GM12878 (cell line): ENCODE data around the gene MFAP4. TPM values are rescaled to one million over a fixed set of nuclear protein-coding genes. Genes with fewer than 3 reads are reported as not detected.

Source experiments
- ATAC-seq: fragments of 200-7000 bp; cut with Tn5 transposase; 3 replicates; pipeline ENCODE4 v1.9.1; 2020; ENCODE audit warnings: mild to moderate bottlenecking, moderate library complexity
- BruUV-seq: library from RNA; stranded (reverse); fragments of 400-500 nt; replicated peaks from 2 replicates; lab custom pipeline; 2021; lab: Mats Ljungman, UMichigan
- CTCF ChIA-PET: fragments of 300-600 bp; sonication (Branson Sonifier 250); formaldehyde crosslinking; extraction: SDS; loops from one replicate; lab custom pipeline; 2021; ENCODE audit warnings: inconsistent platforms; lab: Yijun Ruan, JAX
- POLR2A ChIA-PET: fragments of 350-600 bp; formaldehyde crosslinking; extraction: SDS; loops from one replicate; lab custom pipeline; 2021; ENCODE audit warnings: inconsistent platforms; lab: Charles Lee
- RAD21 ChIA-PET: fragments of 300-600 bp; sonication (Branson Sonifier 250); formaldehyde crosslinking; loops from one replicate; lab custom pipeline; 2023; ENCODE audit warnings: antibody characterized with exemption; ENCODE audit not compliant: unreplicated experiment; lab: Charles Lee
- SMC1A ChIA-PET: fragments of 300-600 bp; sonication (Branson Sonifier 250); formaldehyde crosslinking; loops from one replicate; lab custom pipeline; 2023; ENCODE audit not compliant: unreplicated experiment, uncharacterized antibody; lab: Charles Lee
- DNase-seq: peaks from one replicate; pipeline ENCODE4 v3.0.0-alpha.2; 2011; ENCODE audit warnings: low read depth, low spot score
- FAIRE-seq: peaks from 3 replicates; lab custom pipeline; 2011; peaks lifted over from hg19 to GRCh38; lab: Jason Lieb, UNC
- H2AFZ ChIP-seq: 2 replicates; pipeline ENCODE4 v1.6.0; 2011; ENCODE audit warnings: low read depth, low read length, control low read depth; ENCODE audit not compliant: control insufficient read depth
- H3K27ac ChIP-seq: 2 replicates; pipeline ENCODE4 v1.5.1; 2011; ENCODE audit warnings: control low read depth; ENCODE audit not compliant: control insufficient read depth, insufficient read depth
- H3K27me3 ChIP-seq, 2 experiments: replicated peaks in 1 of 2; 2 replicates each; pipeline versions ENCODE4 v1.6.0 to v1.6.1; 2011; ENCODE audit warnings: low read length in 1 of 2; ENCODE audit not compliant: control insufficient read depth in 2 of 2, insufficient read depth in 2 of 2
- H3K36me3 ChIP-seq, 2 experiments: 2 replicates each; pipeline ENCODE4 v1.5.1; 2011; ENCODE audit warnings: low read length in 1 of 2; ENCODE audit not compliant: control insufficient read depth in 2 of 2, insufficient read depth in 2 of 2
- H3K4me1 ChIP-seq: 2 replicates; pipeline ENCODE4 v1.6.1; 2011; ENCODE audit warnings: mild to moderate bottlenecking, low read length, moderate library complexity, mixed read lengths; ENCODE audit not compliant: control insufficient read depth, insufficient read depth
- H3K4me2 ChIP-seq: 2 replicates; pipeline ENCODE4 v1.6.0; 2011; ENCODE audit warnings: control low read depth; ENCODE audit not compliant: control insufficient read depth, insufficient read depth
- H3K4me3 ChIP-seq: fragments of 200-600 bp; sonication (generic); 2 replicates; pipeline ENCODE4 v1.5.1; 2016
- H3K79me2 ChIP-seq: 2 replicates; pipeline ENCODE4 v1.6.0; 2011; ENCODE audit warnings: low read length; ENCODE audit not compliant: control insufficient read depth, insufficient read depth
- H3K9ac ChIP-seq: 2 replicates; pipeline ENCODE4 v1.8.0; 2011; ENCODE audit warnings: low read length, control low read depth, mixed read lengths; ENCODE audit not compliant: control insufficient read depth, insufficient read depth
- H3K9me3 ChIP-seq: replicated peaks from 3 replicates; pipeline ENCODE4 v1.5.1; 2011; ENCODE audit warnings: mild to moderate bottlenecking, low read length; ENCODE audit not compliant: control insufficient read depth, insufficient read depth
- H4K20me1 ChIP-seq: 2 replicates; pipeline ENCODE4 v1.6.0; 2011; ENCODE audit not compliant: control insufficient read depth, insufficient read depth
- MYB ChIP-seq: fragments of 150-350 bp; IDR thresholded peaks from 2 replicates; pipeline ENCODE4 v1.6.1; 2014; ENCODE audit warnings: mild to moderate bottlenecking, low read depth, low read length, borderline replicate concordance
- SREBF1 ChIP-seq: IDR thresholded peaks from 2 replicates; pipeline ENCODE4 v1.6.1; 2012; ENCODE audit warnings: mild to moderate bottlenecking, low read length
- USF2 ChIP-seq: IDR thresholded peaks from 2 replicates; pipeline ENCODE4 v1.6.1; 2011; ENCODE audit warnings: low read depth, low read length, improper control_type of control experiment, borderline replicate concordance
- WGBS: methylation state at CpG from one replicate; pipeline ENCODE4 v1.1.6; 2016; ENCODE audit warnings: low lambda C conversion rate; ENCODE audit not compliant: insufficient replicate concordance, insufficient coverage; ENCODE audit errors: missing lambda C conversion rate; 5-methylcytosine and 5-hydroxymethylcytosine counted together
- in situ Hi-C: fragments of 300-500 bp; cut with MboI; formaldehyde crosslinking; loops from 9 replicates; pipeline ENCODE4 v1.14.3; 2018; ENCODE audit warnings: mixed read lengths
- intact Hi-C: fragments of 100-400 bp; cut with micrococcal nuclease; formaldehyde crosslinking; loops from one replicate; pipeline ENCODE4 v1.14.2; 2022; ENCODE audit not compliant: unreplicated experiment
- polyA plus RNA-seq, 11 experiments: library from polyadenylated mRNA; depleted of rRNA in 4 of 11; unstranded in 6 of 11; stranded (reverse) in 5 of 11; fragments of >200 nt; fragmentation: Nextera tagmentation in 4 of 11; fragmentation: Illumina TruSeq in 1 of 11; extraction: Ambion mirVana in 4 of 11; extraction: Trizol in 1 of 11; gene quantifications; 1 replicate in 1 of 11; 2 replicates in 10 of 11; pipeline versions ENCODE4 v1.2.1 to v1.2.3, GENCODE V29; 2011 to 2016; ENCODE audit warnings: inconsistent platforms in 2 of 11, missing spikeins in 2 of 11, low read depth in 1 of 11
- total RNA-seq, 4 experiments: library from RNA; depleted of rRNA in 3 of 4; stranded (reverse); fragments of >200 nt in 3 of 4; fragmentation: Illumina TruSeq in 1 of 4; extraction: Trizol in 1 of 4; gene quantifications; 2 replicates each; pipeline versions ENCODE4 v1.2.1 to v1.2.3, GENCODE V29; 2013 to 2021
- TF ChIP-seq, protein P1 (sequence below): fragments of 450-650 bp; IDR thresholded peaks from 2 replicates; pipeline ENCODE4 v1.6.1; 2014; ENCODE audit warnings: mild to moderate bottlenecking
- TF ChIP-seq, protein P2 (sequence below): IDR thresholded peaks from 2 replicates; pipeline ENCODE4 v1.6.1; 2012; ENCODE audit warnings: low read depth, low read length, improper control_type of control experiment

MFAP4 gene
- total and polyA plus RNA-seq, 10 of the 15 experiments (the other 5 are each of a cell fraction or from before 2014, with no cell fraction given): 0.08 to 0.28 (median 0.09) TPM; not detected in 7

DNA sequence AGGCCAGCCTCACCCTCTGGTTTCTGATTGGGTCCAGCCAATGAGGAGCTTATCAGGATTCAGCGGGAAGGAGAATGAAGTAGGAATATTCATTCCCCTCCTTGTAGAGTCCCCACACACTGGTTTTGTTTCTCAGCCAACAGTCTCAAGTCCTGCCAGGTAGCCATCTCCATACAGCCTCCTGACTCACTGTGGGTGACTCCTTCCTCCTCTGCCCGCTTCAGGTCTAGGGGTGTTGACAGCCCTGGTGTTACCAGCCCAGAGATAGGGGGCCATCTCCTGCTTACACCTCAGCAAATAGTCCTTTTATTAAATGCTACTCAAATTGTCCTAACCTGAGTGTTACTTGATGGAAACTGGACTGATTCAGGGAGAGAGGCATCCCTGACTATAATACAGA, 4.0 kb upstream of the MFAP4 start:
- CTCF ChIA-PET: no interaction called here
- no peak overlapping the region for H3K9ac ChIP-seq
- RAD21 ChIA-PET: no interaction called here
- peaks cover 0 to 1% of the 10 kb centered on the region in 2 experiments; a peak in 1 of 4 replicates for H3K27me3 ChIP-seq
- H3K4me2 ChIP-seq: no peak overlapping the region
- H3K4me1 ChIP-seq: no peaks in the 10 kb centered on the region
- H3K79me2 ChIP-seq: no peaks in the 10 kb centered on the region
- H3K27ac ChIP-seq: no peak overlapping the region
- WGBS: 18% methylated on average over 2 of the region's 2 CpGs
- H3K9me3 ChIP-seq: no peaks in the 10 kb centered on the region
- SMC1A ChIA-PET: no interaction called here
- in situ Hi-C loops (no loop called here), intact Hi-C loops (no loop called here)
- BruUV-seq: no TSS peak
- no peak for FAIRE-seq
- H3K36me3 ChIP-seq: no peaks in the 10 kb centered on the region
- no peak for DNase-seq
- TF ChIP-seq, protein P1, sequence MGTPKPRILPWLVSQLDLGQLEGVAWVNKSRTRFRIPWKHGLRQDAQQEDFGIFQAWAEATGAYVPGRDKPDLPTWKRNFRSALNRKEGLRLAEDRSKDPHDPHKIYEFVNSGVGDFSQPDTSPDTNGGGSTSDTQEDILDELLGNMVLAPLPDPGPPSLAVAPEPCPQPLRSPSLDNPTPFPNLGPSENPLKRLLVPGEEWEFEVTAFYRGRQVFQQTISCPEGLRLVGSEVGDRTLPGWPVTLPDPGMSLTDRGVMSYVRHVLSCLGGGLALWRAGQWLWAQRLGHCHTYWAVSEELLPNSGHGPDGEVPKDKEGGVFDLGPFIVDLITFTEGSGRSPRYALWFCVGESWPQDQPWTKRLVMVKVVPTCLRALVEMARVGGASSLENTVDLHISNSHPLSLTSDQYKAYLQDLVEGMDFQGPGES: no peak
- TF ChIP-seq MYB (no peak), USF2 (no peak), SREBF1 (no peak)
- TF ChIP-seq, protein P2, sequence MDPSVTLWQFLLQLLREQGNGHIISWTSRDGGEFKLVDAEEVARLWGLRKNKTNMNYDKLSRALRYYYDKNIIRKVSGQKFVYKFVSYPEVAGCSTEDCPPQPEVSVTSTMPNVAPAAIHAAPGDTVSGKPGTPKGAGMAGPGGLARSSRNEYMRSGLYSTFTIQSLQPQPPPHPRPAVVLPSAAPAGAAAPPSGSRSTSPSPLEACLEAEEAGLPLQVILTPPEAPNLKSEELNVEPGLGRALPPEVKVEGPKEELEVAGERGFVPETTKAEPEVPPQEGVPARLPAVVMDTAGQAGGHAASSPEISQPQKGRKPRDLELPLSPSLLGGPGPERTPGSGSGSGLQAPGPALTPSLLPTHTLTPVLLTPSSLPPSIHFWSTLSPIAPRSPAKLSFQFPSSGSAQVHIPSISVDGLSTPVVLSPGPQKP: no peak
- POLR2A ChIA-PET: no interaction called here
- H3K4me3 ChIP-seq: no peak overlapping the region
- ATAC-seq: no peak
- no peaks in the 10 kb centered on the region for H4K20me1 ChIP-seq
- H2AFZ ChIP-seq: no peak overlapping the region
